Measurements from ENCODE around the gene CHPF2. TPM values are rescaled to one million over a fixed set of nuclear protein-coding genes. Genes with fewer than 3 reads are reported as not detected.
A peak's percentile ranks its signal among the peaks of the same experiment; 100 is the strongest.

The CHPF2 gene
- total and polyA plus RNA-seq, 2 experiments from 2014 or later: 4.8 to 26.1 TPM

GRCh38 chr7:151244196-151244840 is 12.0 kb downstream of the CHPF2 start:
- Mint-ChIP-seq H3K36me3 (ENCODE audit: low read depth) (peaks cover 2% of the 10 kb centered on the region; the same call in 2 of the 3 replicates), H3K4me3 (peak overlapping the region; percentile 67), H3K4me1 (peaks cover 57% of the 10 kb centered on the region), H3K9me3 (no peaks in the 10 kb centered on the region; the same call in 2 of the 3 replicates), H3K27me3 (ENCODE audit: insufficient read depth, low read depth, poor library complexity) (peaks cover 48% of the 10 kb centered on the region), H3K27ac (no peak overlapping the region)
- H4K20me1 ChIP-seq (replicated peaks; ENCODE audit: insufficient read depth): no peaks in the 10 kb centered on the region
- H3K27me3 ChIP-seq (ENCODE audit: insufficient read depth): peaks cover 54% of the 10 kb centered on the region
- H3F3A ChIP-seq (replicated peaks; ENCODE audit: low read depth): 0 out of 2 replicates have a peak, but pooled peaks cover 5% of the 10 kb centered on the region
- H3K36me3 ChIP-seq (ENCODE audit: insufficient read depth): no peaks in the 10 kb centered on the region
- H3K4me3 ChIP-seq: peak overlapping the region; percentile 65; the same call in 1 of the 2 replicates
- no peak overlapping the region for H3K27ac ChIP-seq (ENCODE audit: low read depth)
- peak; percentile 7 for ATAC-seq
- TF ChIP-seq STAT1 (IDR thresholded peaks at IDR 0.05; ENCODE audit: unreplicated experiment) (no peak), CTCF (conservative IDR thresholded peaks at IDR 0.05; ENCODE audit: low read depth in 2 of 2) (peak; percentile 84 to 99), NANOG (IDR thresholded peaks at IDR 0.05; ENCODE audit: borderline replicate concordance) (no peak)
- TF ChIP-seq, protein P1, sequence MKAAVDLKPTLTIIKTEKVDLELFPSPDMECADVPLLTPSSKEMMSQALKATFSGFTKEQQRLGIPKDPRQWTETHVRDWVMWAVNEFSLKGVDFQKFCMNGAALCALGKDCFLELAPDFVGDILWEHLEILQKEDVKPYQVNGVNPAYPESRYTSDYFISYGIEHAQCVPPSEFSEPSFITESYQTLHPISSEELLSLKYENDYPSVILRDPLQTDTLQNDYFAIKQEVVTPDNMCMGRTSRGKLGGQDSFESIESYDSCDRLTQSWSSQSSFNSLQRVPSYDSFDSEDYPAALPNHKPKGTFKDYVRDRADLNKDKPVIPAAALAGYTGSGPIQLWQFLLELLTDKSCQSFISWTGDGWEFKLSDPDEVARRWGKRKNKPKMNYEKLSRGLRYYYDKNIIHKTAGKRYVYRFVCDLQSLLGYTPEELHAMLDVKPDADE (IDR thresholded peaks at IDR 0.05): no peak
- H3K4me1 ChIP-seq (ENCODE audit: insufficient read depth): peaks cover 26% of the 10 kb centered on the region; the same call in 1 of the 2 replicates
- no peaks in the 10 kb centered on the region for H3K79me2 ChIP-seq (replicated peaks; ENCODE audit: insufficient read depth)
- no peak overlapping the region for H2AFZ ChIP-seq
- peak; percentile 85 for DNase-seq (ENCODE audit: low spot score)
- no peaks in the 10 kb centered on the region for H3K9me2 ChIP-seq (ENCODE audit: insufficient read depth)
- H3K4me2 ChIP-seq: peak overlapping the region; percentile 86

GRCh38 chr7:151244841-151245346 is 12.6 kb downstream of the CHPF2 start:
- no peaks in the 10 kb centered on the region for H3K79me2 ChIP-seq (replicated peaks; ENCODE audit: insufficient read depth)
- ATAC-seq: peak; percentile 14
- Mint-ChIP-seq H3K4me1 (peaks cover 63% of the 10 kb centered on the region), H3K36me3 (ENCODE audit: low read depth) (peaks cover 2% of the 10 kb centered on the region; the same call in 2 of the 3 replicates), H3K9me3 (no peaks in the 10 kb centered on the region; the same call in 2 of the 3 replicates), H3K27me3 (ENCODE audit: insufficient read depth, low read depth, poor library complexity) (peaks cover 54% of the 10 kb centered on the region), H3K4me3 (peak overlapping the region; percentile 67), H3K27ac (no peak overlapping the region)
- peak overlapping the region; percentile 65 for H3K4me3 ChIP-seq
- peaks cover 60% of the 10 kb centered on the region for H3K27me3 ChIP-seq (ENCODE audit: insufficient read depth)
- H3K27ac ChIP-seq (ENCODE audit: low read depth): no peak overlapping the region
- no peaks in the 10 kb centered on the region for H4K20me1 ChIP-seq (replicated peaks; ENCODE audit: insufficient read depth)
- no peaks in the 10 kb centered on the region for H3K36me3 ChIP-seq (ENCODE audit: insufficient read depth)
- H3K9me2 ChIP-seq (ENCODE audit: insufficient read depth): no peaks in the 10 kb centered on the region
- H3F3A ChIP-seq (replicated peaks; ENCODE audit: low read depth): 0 out of 2 replicates have a peak, but pooled peaks cover 5% of the 10 kb centered on the region
- H3K4me2 ChIP-seq: peak overlapping the region; percentile 86
- H3K4me1 ChIP-seq (ENCODE audit: insufficient read depth): peaks cover 31% of the 10 kb centered on the region; the same call in 1 of the 2 replicates
- peak overlapping the region; percentile 81 for H2AFZ ChIP-seq
- DNase-seq (ENCODE audit: low spot score): peak; percentile 70
- TF ChIP-seq EZH2 (IDR thresholded peaks at IDR 0.05; ENCODE audit: low read depth, unreplicated experiment): no peak
- no peak for TF ChIP-seq STAT1 (IDR thresholded peaks at IDR 0.05; ENCODE audit: unreplicated experiment)
- no peak for TF ChIP-seq ZNF114 (CRISPR knock-in tag; IDR thresholded peaks at IDR 0.05)
- TF ChIP-seq POLR2AphosphoS5 (IDR thresholded peaks at IDR 0.05; ENCODE audit: low read depth): no peak
- TF ChIP-seq, protein P2, sequence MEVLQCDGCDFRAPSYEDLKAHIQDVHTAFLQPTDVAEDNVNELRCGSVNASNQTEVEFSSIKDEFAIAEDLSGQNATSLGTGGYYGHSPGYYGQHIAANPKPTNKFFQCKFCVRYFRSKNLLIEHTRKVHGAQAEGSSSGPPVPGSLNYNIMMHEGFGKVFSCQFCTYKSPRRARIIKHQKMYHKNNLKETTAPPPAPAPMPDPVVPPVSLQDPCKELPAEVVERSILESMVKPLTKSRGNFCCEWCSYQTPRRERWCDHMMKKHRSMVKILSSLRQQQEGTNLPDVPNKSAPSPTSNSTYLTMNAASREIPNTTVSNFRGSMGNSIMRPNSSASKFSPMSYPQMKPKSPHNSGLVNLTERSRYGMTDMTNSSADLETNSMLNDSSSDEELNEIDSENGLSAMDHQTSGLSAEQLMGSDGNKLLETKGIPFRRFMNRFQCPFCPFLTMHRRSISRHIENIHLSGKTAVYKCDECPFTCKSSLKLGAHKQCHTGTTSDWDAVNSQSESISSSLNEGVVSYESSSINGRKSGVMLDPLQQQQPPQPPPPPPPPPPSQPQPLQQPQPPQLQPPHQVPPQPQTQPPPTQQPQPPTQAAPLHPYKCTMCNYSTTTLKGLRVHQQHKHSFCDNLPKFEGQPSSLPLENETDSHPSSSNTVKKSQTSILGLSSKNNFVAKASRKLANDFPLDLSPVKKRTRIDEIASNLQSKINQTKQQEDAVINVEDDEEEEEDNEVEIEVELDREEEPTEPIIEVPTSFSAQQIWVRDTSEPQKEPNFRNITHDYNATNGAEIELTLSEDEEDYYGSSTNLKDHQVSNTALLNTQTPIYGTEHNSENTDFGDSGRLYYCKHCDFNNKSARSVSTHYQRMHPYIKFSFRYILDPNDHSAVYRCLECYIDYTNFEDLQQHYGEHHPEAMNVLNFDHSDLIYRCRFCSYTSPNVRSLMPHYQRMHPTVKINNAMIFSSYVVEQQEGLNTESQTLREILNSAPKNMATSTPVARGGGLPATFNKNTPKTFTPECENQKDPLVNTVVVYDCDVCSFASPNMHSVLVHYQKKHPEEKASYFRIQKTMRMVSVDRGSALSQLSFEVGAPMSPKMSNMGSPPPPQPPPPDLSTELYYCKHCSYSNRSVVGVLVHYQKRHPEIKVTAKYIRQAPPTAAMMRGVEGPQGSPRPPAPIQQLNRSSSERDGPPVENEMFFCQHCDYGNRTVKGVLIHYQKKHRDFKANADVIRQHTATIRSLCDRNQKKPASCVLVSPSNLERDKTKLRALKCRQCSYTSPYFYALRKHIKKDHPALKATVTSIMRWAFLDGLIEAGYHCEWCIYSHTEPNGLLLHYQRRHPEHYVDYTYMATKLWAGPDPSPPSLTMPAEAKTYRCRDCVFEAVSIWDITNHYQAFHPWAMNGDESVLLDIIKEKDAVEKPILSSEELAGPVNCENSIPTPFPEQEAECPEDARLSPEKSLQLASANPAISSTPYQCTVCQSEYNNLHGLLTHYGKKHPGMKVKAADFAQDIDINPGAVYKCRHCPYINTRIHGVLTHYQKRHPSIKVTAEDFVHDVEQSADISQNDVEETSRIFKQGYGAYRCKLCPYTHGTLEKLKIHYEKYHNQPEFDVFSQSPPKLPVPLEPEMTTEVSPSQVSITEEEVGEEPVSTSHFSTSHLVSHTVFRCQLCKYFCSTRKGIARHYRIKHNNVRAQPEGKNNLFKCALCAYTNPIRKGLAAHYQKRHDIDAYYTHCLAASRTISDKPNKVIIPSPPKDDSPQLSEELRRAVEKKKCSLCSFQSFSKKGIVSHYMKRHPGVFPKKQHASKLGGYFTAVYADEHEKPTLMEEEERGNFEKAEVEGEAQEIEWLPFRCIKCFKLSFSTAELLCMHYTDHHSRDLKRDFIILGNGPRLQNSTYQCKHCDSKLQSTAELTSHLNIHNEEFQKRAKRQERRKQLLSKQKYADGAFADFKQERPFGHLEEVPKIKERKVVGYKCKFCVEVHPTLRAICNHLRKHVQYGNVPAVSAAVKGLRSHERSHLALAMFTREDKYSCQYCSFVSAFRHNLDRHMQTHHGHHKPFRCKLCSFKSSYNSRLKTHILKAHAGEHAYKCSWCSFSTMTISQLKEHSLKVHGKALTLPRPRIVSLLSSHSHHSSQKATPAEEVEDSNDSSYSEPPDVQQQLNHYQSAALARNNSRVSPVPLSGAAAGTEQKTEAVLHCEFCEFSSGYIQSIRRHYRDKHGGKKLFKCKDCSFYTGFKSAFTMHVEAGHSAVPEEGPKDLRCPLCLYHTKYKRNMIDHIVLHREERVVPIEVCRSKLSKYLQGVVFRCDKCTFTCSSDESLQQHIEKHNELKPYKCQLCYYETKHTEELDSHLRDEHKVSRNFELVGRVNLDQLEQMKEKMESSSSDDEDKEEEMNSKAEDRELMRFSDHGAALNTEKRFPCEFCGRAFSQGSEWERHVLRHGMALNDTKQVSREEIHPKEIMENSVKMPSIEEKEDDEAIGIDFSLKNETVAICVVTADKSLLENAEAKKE (CRISPR knock-in tag; IDR thresholded peaks at IDR 0.05): no peak
- no peak for TF ChIP-seq ZNF331 (CRISPR knock-in tag; IDR thresholded peaks at IDR 0.05; ENCODE audit: low read depth)

Measured in GM23338 (cell line).